SK-N-SH (cell line): ENCODE results near the gene CHAF1A.

ENCODE experiments used
- CHD2 ChIP-seq: fragments of 150-350 bp; IDR thresholded peaks from 2 replicates; pipeline ENCODE4 v1.6.1; 2018; ENCODE audit warnings: low read length; ENCODE audit not compliant: partially characterized antibody
- CTCF ChIP-seq: fragments of 200-600 bp; sonication (generic); IDR thresholded peaks from 2 replicates; pipeline ENCODE4 v1.6.1; 2017; ENCODE audit warnings: antibody characterized with exemption, mild to moderate bottlenecking, moderate library complexity
- EP300 ChIP-seq, 2 experiments: IDR thresholded peaks; 2 replicates each; pipeline versions ENCODE4 v1.4.0 to v1.6.1; 2012; ENCODE audit warnings: borderline replicate concordance in 1 of 2, low read depth in 1 of 2, low read length in 1 of 2
- FOXM1 ChIP-seq: IDR thresholded peaks from 2 replicates; pipeline ENCODE4 v1.4.0; 2012; ENCODE audit warnings: low read depth, mild to moderate bottlenecking
- GATA2 ChIP-seq: sonication (generic); formaldehyde crosslinking; IDR thresholded peaks from 2 replicates; pipeline ENCODE4 v1.5.0; 2020; ENCODE audit warnings: mild to moderate bottlenecking, missing genetic modification reagents
- NFIC ChIP-seq: IDR thresholded peaks from 2 replicates; pipeline ENCODE4 v1.4.0; 2012; ENCODE audit warnings: borderline replicate concordance
- POLR2AphosphoS5 ChIP-seq: IDR thresholded peaks from 2 replicates; pipeline ENCODE4 v1.6.1; 2012; ENCODE audit warnings: low read depth, low read length
- REST ChIP-seq: IDR thresholded peaks from 2 replicates; pipeline ENCODE4 v1.6.1; 2012; ENCODE audit warnings: mild to moderate bottlenecking, low read depth, low read length, moderate library complexity
- SMC3 ChIP-seq: IDR thresholded peaks from 2 replicates; pipeline ENCODE4 v1.6.1; 2012; ENCODE audit warnings: low read depth, low read length, improper control_type of control experiment
- USF1 ChIP-seq: IDR thresholded peaks from 2 replicates; pipeline ENCODE4 v1.4.0; 2012; ENCODE audit warnings: low read depth, borderline replicate concordance
- YY1 ChIP-seq: IDR thresholded peaks from 2 replicates; pipeline ENCODE4 v1.4.0; 2012; ENCODE audit warnings: low read depth, mild to moderate bottlenecking
- TF ChIP-seq, protein P1 (sequence below): IDR thresholded peaks from 2 replicates; pipeline ENCODE4 v1.4.0; 2012; ENCODE audit warnings: low read depth, borderline replicate concordance

GRCh38 chr19:4357095-4357797 is 45.2 kb upstream of the CHAF1A start:
- TF ChIP-seq EP300 (IDR thresholded peaks at IDR 0.05; ENCODE audit: borderline replicate concordance in 1 of 2, low read depth in 1 of 2, low read length in 1 of 2) (no peak), CTCF (no peak), CHD2 (no peak), NFIC (no peak), REST (no peak), POLR2AphosphoS5 (no peak), GATA2 (CRISPR knock-in tag) (no peak), FOXM1 (no peak), YY1 (no peak), USF1 (no peak), SMC3 (no peak)
- TF ChIP-seq, protein P1, sequence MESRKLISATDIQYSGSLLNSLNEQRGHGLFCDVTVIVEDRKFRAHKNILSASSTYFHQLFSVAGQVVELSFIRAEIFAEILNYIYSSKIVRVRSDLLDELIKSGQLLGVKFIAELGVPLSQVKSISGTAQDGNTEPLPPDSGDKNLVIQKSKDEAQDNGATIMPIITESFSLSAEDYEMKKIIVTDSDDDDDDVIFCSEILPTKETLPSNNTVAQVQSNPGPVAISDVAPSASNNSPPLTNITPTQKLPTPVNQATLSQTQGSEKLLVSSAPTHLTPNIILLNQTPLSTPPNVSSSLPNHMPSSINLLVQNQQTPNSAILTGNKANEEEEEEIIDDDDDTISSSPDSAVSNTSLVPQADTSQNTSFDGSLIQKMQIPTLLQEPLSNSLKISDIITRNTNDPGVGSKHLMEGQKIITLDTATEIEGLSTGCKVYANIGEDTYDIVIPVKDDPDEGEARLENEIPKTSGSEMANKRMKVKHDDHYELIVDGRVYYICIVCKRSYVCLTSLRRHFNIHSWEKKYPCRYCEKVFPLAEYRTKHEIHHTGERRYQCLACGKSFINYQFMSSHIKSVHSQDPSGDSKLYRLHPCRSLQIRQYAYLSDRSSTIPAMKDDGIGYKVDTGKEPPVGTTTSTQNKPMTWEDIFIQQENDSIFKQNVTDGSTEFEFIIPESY, result no peak
